GM12878 (cell line): ENCODE results near the gene CAPS. TPM values are rescaled to one million over a fixed set of nuclear protein-coding genes. Genes with fewer than 3 reads are reported as not detected.

Experiments
- ATAC-seq: fragments of 200-7000 bp; cut with Tn5 transposase; 3 replicates; pipeline ENCODE4 v1.9.1; 2020; ENCODE audit warnings: mild to moderate bottlenecking, moderate library complexity
- BruUV-seq: library from RNA; stranded (reverse); fragments of 400-500 nt; replicated peaks from 2 replicates; lab custom pipeline; 2021; lab: Mats Ljungman, UMichigan
- CTCF ChIA-PET: fragments of 300-600 bp; sonication (Branson Sonifier 250); formaldehyde crosslinking; extraction: SDS; loops from one replicate; lab custom pipeline; 2021; ENCODE audit warnings: inconsistent platforms; lab: Yijun Ruan, JAX
- POLR2A ChIA-PET: fragments of 350-600 bp; formaldehyde crosslinking; extraction: SDS; loops from one replicate; lab custom pipeline; 2021; ENCODE audit warnings: inconsistent platforms; lab: Charles Lee
- RAD21 ChIA-PET: fragments of 300-600 bp; sonication (Branson Sonifier 250); formaldehyde crosslinking; loops from one replicate; lab custom pipeline; 2023; ENCODE audit warnings: antibody characterized with exemption; ENCODE audit not compliant: unreplicated experiment; lab: Charles Lee
- SMC1A ChIA-PET: fragments of 300-600 bp; sonication (Branson Sonifier 250); formaldehyde crosslinking; loops from one replicate; lab custom pipeline; 2023; ENCODE audit not compliant: unreplicated experiment, uncharacterized antibody; lab: Charles Lee
- DNase-seq: peaks from one replicate; pipeline ENCODE4 v3.0.0-alpha.2; 2011; ENCODE audit warnings: low read depth, low spot score
- FAIRE-seq: peaks from 3 replicates; lab custom pipeline; 2011; peaks lifted over from hg19 to GRCh38; lab: Jason Lieb, UNC
- H2AFZ ChIP-seq: 2 replicates; pipeline ENCODE4 v1.6.0; 2011; ENCODE audit warnings: low read depth, low read length, control low read depth; ENCODE audit not compliant: control insufficient read depth
- H3K27ac ChIP-seq: 2 replicates; pipeline ENCODE4 v1.5.1; 2011; ENCODE audit warnings: control low read depth; ENCODE audit not compliant: control insufficient read depth, insufficient read depth
- H3K27me3 ChIP-seq, 2 experiments: replicated peaks in 1 of 2; 2 replicates each; pipeline versions ENCODE4 v1.6.0 to v1.6.1; 2011; ENCODE audit warnings: low read length in 1 of 2; ENCODE audit not compliant: control insufficient read depth in 2 of 2, insufficient read depth in 2 of 2
- H3K36me3 ChIP-seq, 2 experiments: 2 replicates each; pipeline ENCODE4 v1.5.1; 2011; ENCODE audit warnings: low read length in 1 of 2; ENCODE audit not compliant: control insufficient read depth in 2 of 2, insufficient read depth in 2 of 2
- H3K4me1 ChIP-seq: 2 replicates; pipeline ENCODE4 v1.6.1; 2011; ENCODE audit warnings: mild to moderate bottlenecking, low read length, moderate library complexity, mixed read lengths; ENCODE audit not compliant: control insufficient read depth, insufficient read depth
- H3K4me2 ChIP-seq: 2 replicates; pipeline ENCODE4 v1.6.0; 2011; ENCODE audit warnings: control low read depth; ENCODE audit not compliant: control insufficient read depth, insufficient read depth
- H3K4me3 ChIP-seq: fragments of 200-600 bp; sonication (generic); 2 replicates; pipeline ENCODE4 v1.5.1; 2016
- H3K79me2 ChIP-seq: 2 replicates; pipeline ENCODE4 v1.6.0; 2011; ENCODE audit warnings: low read length; ENCODE audit not compliant: control insufficient read depth, insufficient read depth
- H3K9ac ChIP-seq: 2 replicates; pipeline ENCODE4 v1.8.0; 2011; ENCODE audit warnings: low read length, control low read depth, mixed read lengths; ENCODE audit not compliant: control insufficient read depth, insufficient read depth
- H3K9me3 ChIP-seq: replicated peaks from 3 replicates; pipeline ENCODE4 v1.5.1; 2011; ENCODE audit warnings: mild to moderate bottlenecking, low read length; ENCODE audit not compliant: control insufficient read depth, insufficient read depth
- H4K20me1 ChIP-seq: 2 replicates; pipeline ENCODE4 v1.6.0; 2011; ENCODE audit not compliant: control insufficient read depth, insufficient read depth
- KDM1A ChIP-seq: fragments of 200-600 bp; sonication (generic); IDR thresholded peaks from 2 replicates; pipeline ENCODE4 v1.6.1; 2016; ENCODE audit warnings: borderline replicate concordance
- MYB ChIP-seq: fragments of 150-350 bp; IDR thresholded peaks from 2 replicates; pipeline ENCODE4 v1.6.1; 2014; ENCODE audit warnings: mild to moderate bottlenecking, low read depth, low read length, borderline replicate concordance
- NRF1 ChIP-seq: conservative IDR thresholded peaks from 2 replicates; pipeline ENCODE4 v1.6.1; 2011; ENCODE audit warnings: mild to moderate bottlenecking, low read depth, low read length, improper control_type of control experiment
- RUNX3 ChIP-seq: IDR thresholded peaks from 2 replicates; pipeline ENCODE4 v1.6.1; 2012; ENCODE audit warnings: low read length, inconsistent platforms
- STAT3 ChIP-seq: IDR thresholded peaks from 2 replicates; pipeline ENCODE4 v1.6.1; 2011; ENCODE audit warnings: low read depth, low read length, improper control_type of control experiment
- TARDBP ChIP-seq: IDR thresholded peaks from 2 replicates; pipeline ENCODE4 v1.6.1; 2016; ENCODE audit warnings: borderline replicate concordance
- USF1 ChIP-seq: IDR thresholded peaks from 2 replicates; pipeline ENCODE4 v1.6.1; 2011; ENCODE audit warnings: borderline replicate concordance, low read depth, mild to moderate bottlenecking, moderate library complexity, mixed read lengths, low read length; ENCODE audit not compliant: insufficient read depth; ENCODE audit errors: extremely low read length
- YY1 ChIP-seq: IDR thresholded peaks from 2 replicates; pipeline ENCODE4 v1.6.1; 2011; ENCODE audit warnings: low read depth, mild to moderate bottlenecking, low read length
- WGBS: methylation state at CpG from one replicate; pipeline ENCODE4 v1.1.6; 2016; ENCODE audit warnings: low lambda C conversion rate; ENCODE audit not compliant: insufficient replicate concordance, insufficient coverage; ENCODE audit errors: missing lambda C conversion rate; 5-methylcytosine and 5-hydroxymethylcytosine counted together
- in situ Hi-C: fragments of 300-500 bp; cut with MboI; formaldehyde crosslinking; loops from 9 replicates; pipeline ENCODE4 v1.14.3; 2018; ENCODE audit warnings: mixed read lengths
- intact Hi-C: fragments of 100-400 bp; cut with micrococcal nuclease; formaldehyde crosslinking; loops from one replicate; pipeline ENCODE4 v1.14.2; 2022; ENCODE audit not compliant: unreplicated experiment
- polyA plus RNA-seq, 11 experiments: library from polyadenylated mRNA; depleted of rRNA in 4 of 11; unstranded in 6 of 11; stranded (reverse) in 5 of 11; fragments of >200 nt; fragmentation: Nextera tagmentation in 4 of 11; fragmentation: Illumina TruSeq in 1 of 11; extraction: Ambion mirVana in 4 of 11; extraction: Trizol in 1 of 11; gene quantifications; 1 replicate in 1 of 11; 2 replicates in 10 of 11; pipeline versions ENCODE4 v1.2.1 to v1.2.3, GENCODE V29; 2011 to 2016; ENCODE audit warnings: inconsistent platforms in 2 of 11, missing spikeins in 2 of 11, low read depth in 1 of 11
- total RNA-seq, 4 experiments: library from RNA; depleted of rRNA in 3 of 4; stranded (reverse); fragments of >200 nt in 3 of 4; fragmentation: Illumina TruSeq in 1 of 4; extraction: Trizol in 1 of 4; gene quantifications; 2 replicates each; pipeline versions ENCODE4 v1.2.1 to v1.2.3, GENCODE V29; 2013 to 2021

The CAPS gene
- total and polyA plus RNA-seq, 10 of the 15 experiments (the other 5 are each of a cell fraction or from before 2014, with no cell fraction given) = 0.09 to 6.9 (median 2.9) TPM

GRCh38 chr19:5958851-5959122 is 44.7 kb downstream of the CAPS start (continued):
- TF ChIP-seq USF1 = no peak

GRCh38 chr19:5959260-5960004 is 45.4 kb downstream of the CAPS start:
- ChIA-PET CTCF (no interaction called here), POLR2A (no interaction called here), RAD21 (no interaction called here), SMC1A (no interaction called here)
- Histone ChIP-seq H3K9ac (no peak overlapping the region), H3K4me1 (peaks cover 23% of the 10 kb centered on the region), H2AFZ (no peak overlapping the region), H3K27ac (no peak overlapping the region), H3K4me2 (no peak overlapping the region), H3K36me3 (peaks cover 0 to 2% of the 10 kb centered on the region in 2 experiments; a peak in 3 of 4 replicates), H3K9me3 (no peaks in the 10 kb centered on the region), H3K4me3 (no peak overlapping the region), H3K27me3 (no peaks in the 10 kb centered on the region), H4K20me1 (peaks cover 20% of the 10 kb centered on the region), H3K79me2 (peaks cover 79% of the 10 kb centered on the region)
- intact Hi-C loops = no loop called here
- TF ChIP-seq RUNX3 (no peak), KDM1A (no peak), NRF1 (no peak), YY1 (no peak), TARDBP (no peak), STAT3 (no peak), MYB (no peak)
- FAIRE-seq (no peak), ATAC-seq (no peak), DNase-seq (no peak)
- in situ Hi-C loops = no loop called here
- WGBS = 91% methylated on average over 14 of the region's 14 CpGs
- BruUV-seq = no TSS peak
